Caco-2 (cell line): ENCODE data around the gene SMIM43. TPM values are rescaled to one million over a fixed set of nuclear protein-coding genes. Genes with fewer than 3 reads are reported as not detected.

ENCODE experiments used
- BruUV-seq: library from RNA; stranded (reverse); fragments of 400-500 nt; replicated peaks from 2 replicates; lab custom pipeline; 2021; lab: Mats Ljungman, UMichigan
- CTCF ChIA-PET: fragments of 300-600 bp; sonication (Branson Sonifier 250); formaldehyde crosslinking; loops from one replicate; lab custom pipeline; 2022; ENCODE audit warnings: antibody characterized with exemption; lab: Charles Lee
- POLR2A ChIA-PET: fragments of 300-600 bp; sonication (Branson Sonifier 250); formaldehyde crosslinking; loops from one replicate; lab custom pipeline; 2022; ENCODE audit warnings: antibody characterized with exemption; lab: Charles Lee
- DNase-seq, 2 experiments: peaks; one replicate each; pipeline versions ENCODE4 v3.0.0 to v3.0.0-alpha.2; 2020 to 2022
- H3K27me3 ChIP-seq: replicated peaks from 2 replicates; pipeline ENCODE4 v1.6.0; 2011; ENCODE audit warnings: low read length; ENCODE audit not compliant: control insufficient read depth, insufficient read depth
- H3K36me3 ChIP-seq: 2 replicates; pipeline ENCODE4 v1.5.1; 2011; ENCODE audit warnings: low read length; ENCODE audit not compliant: control insufficient read depth, insufficient read depth
- H3K4me1 ChIP-seq: fragments of 250-450 bp; sonication (Bioruptor Pico); 2 replicates; pipeline ENCODE4 v1.5.1; 2020; ENCODE audit warnings: mild to moderate bottlenecking
- H3K4me3 ChIP-seq: 2 replicates; pipeline ENCODE4 v1.5.1; 2011; ENCODE audit warnings: low read depth, mild to moderate bottlenecking, control low read depth, low read length
- H3K9me3 ChIP-seq: fragments of 250-450 bp; sonication (Bioruptor Pico); 2 replicates; pipeline ENCODE4 v1.5.1; 2020; ENCODE audit warnings: mild to moderate bottlenecking, moderate library complexity
- H3K27ac Mint-ChIP-seq: one replicate; pipeline ENCODE4 v1.8.0; 2022; ENCODE audit warnings: mixed read lengths; ENCODE audit not compliant: unreplicated experiment
- H3K27me3 Mint-ChIP-seq: one replicate; pipeline ENCODE4 v1.8.0; 2022; ENCODE audit warnings: mixed read lengths; ENCODE audit not compliant: insufficient read depth, unreplicated experiment
- H3K36me3 Mint-ChIP-seq: one replicate; pipeline ENCODE4 v1.8.0; 2022; ENCODE audit warnings: mild to moderate bottlenecking, mixed read lengths; ENCODE audit not compliant: insufficient read depth, unreplicated experiment
- H3K4me1 Mint-ChIP-seq: one replicate; pipeline ENCODE4 v1.8.0; 2022; ENCODE audit warnings: low read depth, mixed read lengths; ENCODE audit not compliant: unreplicated experiment
- H3K4me3 Mint-ChIP-seq: one replicate; pipeline ENCODE4 v1.8.0; 2022; ENCODE audit warnings: mild to moderate bottlenecking, moderate library complexity, mixed read lengths; ENCODE audit not compliant: unreplicated experiment
- H3K9me3 Mint-ChIP-seq: one replicate; pipeline ENCODE4 v1.8.0; 2022; ENCODE audit warnings: mixed read lengths; ENCODE audit not compliant: unreplicated experiment
- CTCF ChIP-seq, 2 experiments: fragments of 200-600 bp in 1 of 2; IDR thresholded peaks; 1 replicate in 1 of 2; 2 replicates in 1 of 2; pipeline versions ENCODE4 v1.5.1 to v1.8.0; 2011 to 2022; ENCODE audit warnings: antibody characterized with exemption in 1 of 2, control low read depth in 1 of 2, inconsistent platforms in 1 of 2, low read depth in 1 of 2, low read length in 1 of 2, mild to moderate bottlenecking in 1 of 2, moderate library complexity in 1 of 2; ENCODE audit not compliant: insufficient read depth in 1 of 2, severe bottlenecking in 1 of 2, unreplicated experiment in 1 of 2
- intact Hi-C: fragments of 100-400 bp; cut with micrococcal nuclease; formaldehyde crosslinking; loops from one replicate; pipeline ENCODE4 v1.10.0; 2022; ENCODE audit not compliant: unreplicated experiment
- total RNA-seq: library from RNA; stranded (reverse); gene quantifications from 2 replicates; pipeline ENCODE4 v1.2.3, GENCODE V29; 2022

The SMIM43 gene
- total RNA-seq, 1 experiment from 2014 or later = not detected

GRCh38 chr4:121791481-121791880 is 26.5 kb upstream of the SMIM43 start:
- POLR2A ChIA-PET = no interaction called here
- CTCF ChIA-PET = no interaction called here
- Histone ChIP-seq H3K36me3 (no peaks in the 10 kb centered on the region), H3K4me1 (peaks cover 17% of the 10 kb centered on the region; the same call in 1 of the 2 replicates), H3K4me3 (no peak overlapping the region), H3K9me3 (no peaks in the 10 kb centered on the region), H3K27me3 (no peaks in the 10 kb centered on the region)
- BruUV-seq = no TSS peak
- Mint-ChIP-seq H3K36me3 (no peaks in the 10 kb centered on the region), H3K4me1 (peaks cover 10% of the 10 kb centered on the region), H3K27me3 (peaks cover 6% of the 10 kb centered on the region), H3K4me3 (no peak overlapping the region), H3K27ac (no peak overlapping the region), H3K9me3 (no peaks in the 10 kb centered on the region)
- intact Hi-C loops = no loop called here
- TF ChIP-seq CTCF (IDR thresholded peaks at IDR 0.05; ENCODE audit: insufficient read depth in 1 of 2, low read depth in 1 of 2, low read length in 1 of 2, severe bottlenecking in 1 of 2, unreplicated experiment in 1 of 2) = no peak
- DNase-seq = no peak

GRCh38 chr4:121790976-121791375 is 26.0 kb upstream of the SMIM43 start:
- no peaks in the 10 kb centered on the region for H3K36me3 ChIP-seq
- ChIA-PET CTCF (no interaction called here), POLR2A (no interaction called here)
- no peaks in the 10 kb centered on the region for H3K27me3 ChIP-seq
- BruUV-seq = no TSS peak
- Mint-ChIP-seq H3K4me1 (peaks cover 10% of the 10 kb centered on the region), H3K27ac (no peak overlapping the region), H3K36me3 (no peaks in the 10 kb centered on the region), H3K9me3 (no peaks in the 10 kb centered on the region), H3K4me3 (no peak overlapping the region), H3K27me3 (peaks cover 6% of the 10 kb centered on the region)
- peak in 1 of 2 experiments; percentile 12 for DNase-seq
- intact Hi-C loops = no loop called here
- H3K4me3 ChIP-seq = no peak overlapping the region
- no peak for TF ChIP-seq CTCF (IDR thresholded peaks at IDR 0.05; ENCODE audit: insufficient read depth in 1 of 2, low read depth in 1 of 2, low read length in 1 of 2, severe bottlenecking in 1 of 2, unreplicated experiment in 1 of 2)
- no peaks in the 10 kb centered on the region for H3K9me3 ChIP-seq
- peaks cover 17% of the 10 kb centered on the region; the same call in 1 of the 2 replicates for H3K4me1 ChIP-seq

- peaks cover 10% of the 10 kb centered on the region for H3K4me1 Mint-ChIP-seq
- no peaks in the 10 kb centered on the region for H3K9me3 Mint-ChIP-seq
- H3K4me3 Mint-ChIP-seq = no peak overlapping the region
- no peaks in the 10 kb centered on the region for H3K27me3 ChIP-seq
- H3K36me3 Mint-ChIP-seq = no peaks in the 10 kb centered on the region
- no peaks in the 10 kb centered on the region for H3K36me3 ChIP-seq
- H3K9me3 ChIP-seq = no peaks in the 10 kb centered on the region
- ChIA-PET POLR2A (no interaction called here), CTCF (no interaction called here)
- H3K4me3 ChIP-seq = no peak overlapping the region
- peaks cover 17% of the 10 kb centered on the region; the same call in 1 of the 2 replicates for H3K4me1 ChIP-seq
- peaks cover 6% of the 10 kb centered on the region for H3K27me3 Mint-ChIP-seq
- no peak for DNase-seq
- intact Hi-C loops = no loop called here
- no peak for TF ChIP-seq CTCF (IDR thresholded peaks at IDR 0.05; ENCODE audit: insufficient read depth in 1 of 2, low read depth in 1 of 2, low read length in 1 of 2, severe bottlenecking in 1 of 2, unreplicated experiment in 1 of 2)
- H3K27ac Mint-ChIP-seq = no peak overlapping the region
- no TSS peak for BruUV-seq
These were observed 25.2 kb upstream of the SMIM43 start for GRCh38 chr4:121789960-121790829.
